Liver (tissue), 3 donors: Measurements from ENCODE around the gene PDE9A.

ENCODE experiments used
- CTCF ChIP-seq: fragments of 150-350 bp; IDR thresholded peaks from 2 replicates; pipeline ENCODE4 v1.5.1; 2017; ENCODE audit warnings: improper control_type of control experiment, low read depth, low read length; ENCODE audit not compliant: missing input control
- EGR1 ChIP-seq, 2 donors: IDR thresholded peaks; 2 replicates each; pipeline ENCODE4 v1.6.1; 2016 to 2018; ENCODE audit warnings: antibody characterized with exemption in 2 of 2, low read depth in 2 of 2
- GABPA ChIP-seq, 2 donors: IDR thresholded peaks in 1 of 2; conservative IDR thresholded peaks in 1 of 2; 2 replicates each; pipeline ENCODE4 v1.6.1; 2016; ENCODE audit warnings: antibody characterized with exemption in 2 of 2, mild to moderate bottlenecking in 1 of 2, moderate library complexity in 1 of 2
- JUND ChIP-seq, 2 donors: IDR thresholded peaks; 2 replicates each; pipeline ENCODE4 v1.6.1; 2016; ENCODE audit warnings: antibody characterized with exemption in 2 of 2
- MAX ChIP-seq: IDR thresholded peaks from 2 replicates; pipeline ENCODE4 v1.6.1; 2016; ENCODE audit warnings: antibody characterized with exemption
- REST ChIP-seq: IDR thresholded peaks from 2 replicates; pipeline ENCODE4 v1.6.1; 2016; ENCODE audit warnings: antibody characterized with exemption, mild to moderate bottlenecking
- donor health status: healthy.
- donor health status: healthy.

GRCh38 chr21:42629933-42630589, 23.4 kb upstream of the PDE9A start:
- TF ChIP-seq CTCF, result no peak
- TF ChIP-seq REST, result no peak
- no peak for TF ChIP-seq EGR1 (IDR thresholded peaks at IDR 0.05; ENCODE audit: low read depth in 2 of 2)
- no peak for TF ChIP-seq JUND (IDR thresholded peaks at IDR 0.05)
- no peak for TF ChIP-seq MAX
- TF ChIP-seq GABPA (IDR thresholded peaks at IDR 0.05 in 1 of 2, conservative IDR thresholded peaks at IDR 0.05 in 1 of 2), result no peak
